Stomach (tissue), 9 donors: ENCODE results near the gene TPP1. TPM values are rescaled to one million over a fixed set of nuclear protein-coding genes. Genes with fewer than 3 reads are reported as not detected.
A peak's percentile ranks its signal among the peaks of the same experiment; 100 is the strongest.

Source experiments
- DNase-seq, 2 donors: peaks; one replicate each; pipeline versions ENCODE4 v3.0.0 to v3.0.0-alpha.2; 2013 to 2019
- H3K27ac ChIP-seq, 5 donors: fragments of 200-600 bp in 4 of 5; sonication (generic) in 4 of 5; one replicate each; pipeline ENCODE4 v1.5.1; 2013 to 2019; ENCODE audit warnings: mild to moderate bottlenecking in 1 of 5, moderate library complexity in 1 of 5
- H3K27me3 ChIP-seq, 3 donors: fragments of 200-600 bp; sonication (generic); one replicate each; pipeline ENCODE4 v1.5.1; 2017 to 2019; ENCODE audit warnings: mixed run types in 1 of 3
- H3K36me3 ChIP-seq, 4 donors: fragments of 200-600 bp; sonication (generic); 1 replicate in 3 of 4; 2 replicates in 1 of 4; pipeline ENCODE4 v1.5.1; 2016 to 2019
- H3K4me1 ChIP-seq, 4 donors: fragments of 200-600 bp; sonication (generic); one replicate each; pipeline ENCODE4 v1.5.1; 2016 to 2019
- H3K4me3 ChIP-seq, 4 donors: fragments of 200-600 bp; sonication (generic) in 3 of 4; one replicate each; pipeline ENCODE4 v1.5.1; 2016 to 2019; ENCODE audit warnings: mild to moderate bottlenecking in 1 of 4
- H3K9me3 ChIP-seq, 4 donors: fragments of 200-600 bp; sonication (generic); one replicate each; pipeline ENCODE4 v1.5.1; 2016 to 2019
- CTCF ChIP-seq, 7 experiments: fragments of 450-650 bp in 4 of 7; fragments of 200-600 bp in 3 of 7; sonication (generic) in 3 of 7; IDR thresholded peaks; one replicate each; pipeline ENCODE4 v1.5.1; 2016 to 2019; ENCODE audit warnings: antibody characterized with exemption in 7 of 7, control low read depth in 2 of 7, mild to moderate bottlenecking in 1 of 7
- EP300 ChIP-seq: sonication (generic); formaldehyde crosslinking; IDR thresholded peaks from one replicate; pipeline ENCODE4 v1.6.1; 2017; ENCODE audit warnings: antibody characterized with exemption
- POLR2A ChIP-seq, 4 donors: fragments of 450-650 bp; IDR thresholded peaks; one replicate each; pipeline ENCODE4 v1.6.1; 2016; ENCODE audit warnings: antibody characterized with exemption in 4 of 4, control low read depth in 2 of 4, mild to moderate bottlenecking in 1 of 4, moderate library complexity in 1 of 4
- POLR2AphosphoS5 ChIP-seq, 3 donors: sonication (generic); formaldehyde crosslinking; IDR thresholded peaks; one replicate each; pipeline ENCODE4 v1.6.1; 2016; ENCODE audit warnings: antibody characterized with exemption in 3 of 3
- WGBS, 5 donors: extraction: QIAGEN DNeasy Blood & Tissue Kit in 3 of 5; methylation state at CpG; one replicate each; pipeline versions ENCODE4 v1.1.5 to v1.1.7; 2013 to 2018; 5-methylcytosine and 5-hydroxymethylcytosine counted together
- intact Hi-C: fragments of 100-400 bp; cut with DNase I; formaldehyde crosslinking; loops from one replicate; pipeline ENCODE4 v1.15.1; 2023; ENCODE audit warnings: low total_unique reads
- polyA plus RNA-seq, 3 donors: library from polyadenylated mRNA; stranded (reverse); fragments of 200-250 nt; gene quantifications; one replicate each; pipeline ENCODE4 v1.2.3, GENCODE V29; 2013
- total RNA-seq, 5 donors: library from RNA; depleted of rRNA; stranded (reverse); fragments of >200 nt; gene quantifications; one replicate each; pipeline versions ENCODE4 v1.1.0 to v1.2.3, GENCODE V29; 2014 to 2016
- donor health status: healthy with polysubstance abuse.
- donor health status: Bipolar disorder and iron deficiency.
- donor health status: healthy.

TPP1 gene
- total and polyA plus RNA-seq, 8 donors = 11.9 to 213 (median 46.6) TPM

- no peaks in the 10 kb centered on the region for H3K36me3 ChIP-seq
- H3K4me1 ChIP-seq = peaks cover 1 to 50% (median 25%) of the 10 kb centered on the region in 4 donors
- peaks cover 0 to 25% (median 12%) of the 10 kb centered on the region in 3 donors for H3K27me3 ChIP-seq
- no peak overlapping the region for H3K27ac ChIP-seq
- 59 to 70% (median 66%) methylated on average over 3 of the region's 3 CpGs for WGBS, 5 donors
- intact Hi-C loops = no loop called here
- no peaks in the 10 kb centered on the region for H3K9me3 ChIP-seq
- no peak for DNase-seq
- TF ChIP-seq POLR2AphosphoS5 (IDR thresholded peaks at IDR 0.05) = no peak
- no peak for TF ChIP-seq EP300
- TF ChIP-seq CTCF (IDR thresholded peaks at IDR 0.05) = no peak
- no peak for TF ChIP-seq POLR2A (IDR thresholded peaks at IDR 0.05)
- no peak overlapping the region for H3K4me3 ChIP-seq
Measured at GRCh38 chr11:6652182-6652581, 33.0 kb upstream of the TPP1 start.

GRCh38 chr11:6650980-6651379 lies 31.8 kb upstream of the TPP1 start:
- whole genome bisulfite sequencing, 5 donors = 47 to 67% (median 64%) methylated on average over 6 of the region's 6 CpGs
- peaks cover 0 to 14% (median 7%) of the 10 kb centered on the region in 3 donors for H3K27me3 ChIP-seq
- no peak for DNase-seq
- H3K4me3 ChIP-seq = no peak overlapping the region
- H3K9me3 ChIP-seq = no peaks in the 10 kb centered on the region
- intact Hi-C loops = no loop called here
- no peaks in the 10 kb centered on the region for H3K36me3 ChIP-seq
- peaks cover 13 to 51% (median 31%) of the 10 kb centered on the region in 4 donors for H3K4me1 ChIP-seq
- no peak for TF ChIP-seq POLR2AphosphoS5 (IDR thresholded peaks at IDR 0.05)
- TF ChIP-seq EP300 = no peak
- no peak for TF ChIP-seq CTCF (IDR thresholded peaks at IDR 0.05)
- TF ChIP-seq POLR2A (IDR thresholded peaks at IDR 0.05) = no peak
- no peak overlapping the region for H3K27ac ChIP-seq

GRCh38 chr11:6650104-6650503 lies 30.9 kb upstream of the TPP1 start:
- intact Hi-C loops = no loop called here

GRCh38 chr11:6648501-6648900 lies 29.3 kb upstream of the TPP1 start:
- peaks cover 17 to 36% (median 29%) of the 10 kb centered on the region in 4 donors for H3K4me1 ChIP-seq
- no peaks in the 10 kb centered on the region for H3K36me3 ChIP-seq
- WGBS, 5 donors = 44 to 81% (median 63%) methylated on average over 1 of the region's 1 CpG
- intact Hi-C loops = no loop called here
- no peak overlapping the region for H3K4me3 ChIP-seq
- TF ChIP-seq EP300 = no peak
- TF ChIP-seq CTCF (IDR thresholded peaks at IDR 0.05) = no peak
- TF ChIP-seq POLR2A (IDR thresholded peaks at IDR 0.05) = no peak
- no peak for TF ChIP-seq POLR2AphosphoS5 (IDR thresholded peaks at IDR 0.05)
- peak overlapping the region in 1 of 5 donors; percentile 84 for H3K27ac ChIP-seq
- DNase-seq = no peak
- H3K9me3 ChIP-seq = no peaks in the 10 kb centered on the region
- H3K27me3 ChIP-seq = no peaks in the 10 kb centered on the region

More at GRCh38 chr11:6650104-6650503, 30.9 kb upstream of the TPP1 start:
- H3K27me3 ChIP-seq = peaks cover 0 to 6% (median 3%) of the 10 kb centered on the region in 3 donors
- no peaks in the 10 kb centered on the region for H3K9me3 ChIP-seq
- DNase-seq = no peak
- TF ChIP-seq CTCF (IDR thresholded peaks at IDR 0.05) (no peak), POLR2AphosphoS5 (IDR thresholded peaks at IDR 0.05) (no peak), EP300 (no peak), POLR2A (IDR thresholded peaks at IDR 0.05) (no peak)
- H3K4me1 ChIP-seq = peaks cover 17 to 52% (median 35%) of the 10 kb centered on the region in 4 donors
- no peak overlapping the region for H3K27ac ChIP-seq
- H3K36me3 ChIP-seq = no peaks in the 10 kb centered on the region
- no peak overlapping the region for H3K4me3 ChIP-seq
